ENCODE data around the gene NDE1.
"Not testable (repeated sequence)": the region's sequence is repeated elsewhere in the genome, so short reads cannot be mapped to it uniquely, and the experiment has no call there.

DNA sequence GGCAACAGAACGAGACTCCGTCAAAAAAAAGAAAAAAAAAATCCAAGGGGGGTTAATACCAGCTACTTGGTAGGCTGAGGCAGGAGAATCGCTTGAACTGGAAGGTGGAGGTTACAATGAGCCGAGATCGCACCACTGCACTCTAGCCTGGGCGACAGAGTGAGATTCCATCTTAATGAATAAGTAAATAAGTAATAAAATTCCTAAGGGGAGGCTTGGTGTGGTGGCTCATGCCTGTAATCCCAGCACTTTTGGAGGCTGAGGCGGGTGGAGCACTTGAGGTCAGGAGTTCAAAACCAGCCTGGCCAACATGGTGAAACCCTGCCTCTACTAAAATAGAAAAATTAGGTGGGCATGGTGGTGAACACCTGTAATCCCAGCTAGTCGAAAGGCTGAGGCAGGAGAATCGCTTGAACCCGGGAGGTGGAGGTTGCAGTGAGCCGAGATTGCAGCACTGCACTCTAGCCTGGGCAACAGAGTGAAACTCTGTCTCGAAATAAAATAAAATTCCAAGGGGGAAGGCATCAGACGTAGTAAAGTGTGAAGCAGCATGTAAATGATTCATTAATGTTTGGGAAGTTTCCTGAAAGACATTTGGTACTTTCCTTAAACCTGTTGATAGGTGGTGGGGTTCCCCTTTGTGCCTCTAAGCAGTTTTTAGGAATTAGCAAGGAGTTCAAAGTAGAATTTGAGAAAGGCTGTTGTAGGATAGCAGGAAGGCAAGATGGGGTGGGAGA lies 3.3 kb upstream of the NDE1 start:
- not testable (repeated sequence) for TF ChIP-seq POLR2AphosphoS5 (IDR thresholded peaks at IDR 0.05; ENCODE audit: low read depth, low read length); ZNF274 (IDR thresholded peaks at IDR 0.05; ENCODE audit: borderline replicate concordance, extremely low read depth, low read length); EZH2 (IDR thresholded peaks at IDR 0.05; ENCODE audit: low read depth, low read length, severe bottlenecking); TEAD4 (IDR thresholded peaks at IDR 0.05; ENCODE audit: low read depth, low read length)
- TF ChIP-seq, protein P1, sequence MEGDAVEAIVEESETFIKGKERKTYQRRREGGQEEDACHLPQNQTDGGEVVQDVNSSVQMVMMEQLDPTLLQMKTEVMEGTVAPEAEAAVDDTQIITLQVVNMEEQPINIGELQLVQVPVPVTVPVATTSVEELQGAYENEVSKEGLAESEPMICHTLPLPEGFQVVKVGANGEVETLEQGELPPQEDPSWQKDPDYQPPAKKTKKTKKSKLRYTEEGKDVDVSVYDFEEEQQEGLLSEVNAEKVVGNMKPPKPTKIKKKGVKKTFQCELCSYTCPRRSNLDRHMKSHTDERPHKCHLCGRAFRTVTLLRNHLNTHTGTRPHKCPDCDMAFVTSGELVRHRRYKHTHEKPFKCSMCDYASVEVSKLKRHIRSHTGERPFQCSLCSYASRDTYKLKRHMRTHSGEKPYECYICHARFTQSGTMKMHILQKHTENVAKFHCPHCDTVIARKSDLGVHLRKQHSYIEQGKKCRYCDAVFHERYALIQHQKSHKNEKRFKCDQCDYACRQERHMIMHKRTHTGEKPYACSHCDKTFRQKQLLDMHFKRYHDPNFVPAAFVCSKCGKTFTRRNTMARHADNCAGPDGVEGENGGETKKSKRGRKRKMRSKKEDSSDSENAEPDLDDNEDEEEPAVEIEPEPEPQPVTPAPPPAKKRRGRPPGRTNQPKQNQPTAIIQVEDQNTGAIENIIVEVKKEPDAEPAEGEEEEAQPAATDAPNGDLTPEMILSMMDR (IDR thresholded peaks at IDR 0.05; ENCODE audit: control extremely low read depth in 1 of 3, insufficient read depth in 1 of 3, low read depth in 1 of 3, low read length in 3 of 3): not testable (repeated sequence)
- TF ChIP-seq, protein P2, sequence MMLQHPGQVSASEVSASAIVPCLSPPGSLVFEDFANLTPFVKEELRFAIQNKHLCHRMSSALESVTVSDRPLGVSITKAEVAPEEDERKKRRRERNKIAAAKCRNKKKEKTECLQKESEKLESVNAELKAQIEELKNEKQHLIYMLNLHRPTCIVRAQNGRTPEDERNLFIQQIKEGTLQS (IDR thresholded peaks at IDR 0.05; ENCODE audit: insufficient read depth, low read depth, low read length): not testable (repeated sequence)

All from H1 (cell line).